ENCODE results near the gene NUP98.

NUP98 gene

GRCh38 chr11:3797329-3798090 is at the start of gene NUP98:
Gene NUP98 (minus strand): TSS chr11:3797554. CDS start chr11:3782117, 15,437 bp downstream.
- DNase-seq = peak; percentile 94

GRCh38 chr11:3845670-3846069 is 48.3 kb upstream of the NUP98 start:
- DNase-seq = no peak

- no peak for DNase-seq
These were observed 47.9 kb upstream of the NUP98 start for GRCh38 chr11:3845246-3845645.

- DNase-seq = no peak
These were observed 46.0 kb upstream of the NUP98 start for GRCh38 chr11:3843326-3843725.

- peak; percentile 58 for DNase-seq
These were observed 44.3 kb upstream of the NUP98 start for GRCh38 chr11:3841426-3842350.

- no peak for DNase-seq
These were observed 43.6 kb upstream of the NUP98 start, which contains the start of gene RHOG for GRCh38 chr11:3840870-3841425. Gene RHOG (minus strand): TSS chr11:3840959. CDS start chr11:3828138, 12,821 bp downstream.

GRCh38 chr11:3840004-3840869 is 42.9 kb upstream of the NUP98 start:
- no peak for DNase-seq

GRCh38 chr11:3838504-3838903 is 41.1 kb upstream of the NUP98 start:
- DNase-seq = no peak

- DNase-seq = no peak
These were observed 40.4 kb upstream of the NUP98 start for GRCh38 chr11:3837793-3838192.

GRCh38 chr11:3836903-3837302 is 39.5 kb upstream of the NUP98 start:
- DNase-seq = no peak

- no peak for DNase-seq
These were observed 38.4 kb upstream of the NUP98 start for GRCh38 chr11:3835751-3836150.

- no peak for DNase-seq
These were observed 37.5 kb upstream of the NUP98 start for GRCh38 chr11:3834664-3835461.

GRCh38 chr11:3834349-3834663 is 37.0 kb upstream of the NUP98 start:
- no peak for DNase-seq

- DNase-seq = no peak
These were observed 36.1 kb upstream of the NUP98 start for GRCh38 chr11:3833449-3833848.

GRCh38 chr11:3832816-3833215 is 35.5 kb upstream of the NUP98 start:
- no peak for DNase-seq

GRCh38 chr11:3831378-3832239 is 34.3 kb upstream of the NUP98 start:
- no peak for DNase-seq

GRCh38 chr11:3830730-3831129 is 33.4 kb upstream of the NUP98 start:
- DNase-seq = no peak

GRCh38 chr11:3830088-3830487 is 32.7 kb upstream of the NUP98 start:
- DNase-seq = no peak

GRCh38 chr11:3827434-3828186 is 30.3 kb upstream of the NUP98 start:
- DNase-seq = no peak

GRCh38 chr11:3826721-3827120 is 29.4 kb upstream of the NUP98 start:
- no peak for DNase-seq
